Measurements from ENCODE around the gene RBP7. TPM values are rescaled to one million over a fixed set of nuclear protein-coding genes. Genes with fewer than 3 reads are reported as not detected.

RBP7 gene
- total RNA-seq, 1 experiment from 2014 or later, result 1.1 TPM

Other genes starting within 250 kb of the RBP7 start
- gene CLSTN1, start 173.3 kb upstream of the RBP7 start, total RNA-seq (2014; rRNA removed; shearing (Covaris generic)), result 100 and 127 TPM in 2 replicates
- gene CTNNBIP1, start 87.0 kb upstream of the RBP7 start, total RNA-seq (2014; rRNA removed; shearing (Covaris generic)), result 78.8 and 80.7 TPM in 2 replicates
- gene LZIC, start 53.8 kb upstream of the RBP7 start, total RNA-seq (2014; rRNA removed; shearing (Covaris generic)), result 20.9 and 34.9 TPM in 2 replicates
- gene NMNAT1, start 53.8 kb upstream of the RBP7 start, total RNA-seq (2014; rRNA removed; shearing (Covaris generic)), result 5.7 and 6.4 TPM in 2 replicates
- gene UBE4B, start 35.7 kb downstream of the RBP7 start, total RNA-seq (2014; rRNA removed; shearing (Covaris generic)), result 88.1 and 91.5 TPM in 2 replicates
- gene KIF1B, start 213.3 kb downstream of the RBP7 start, total RNA-seq (2014; rRNA removed; shearing (Covaris generic)), result 32.1 and 44.8 TPM in 2 replicates

All from H7 (cell line).